NT2/D1 (cell line): Measurements from ENCODE around the gene PLCXD1.
A peak's percentile ranks its signal among the peaks of the same experiment; 100 is the strongest.

Experiments
- DNase-seq: peaks from one replicate; pipeline ENCODE4 v3.0.0-alpha.2; 2011; ENCODE audit warnings: low read depth, low spot score
- H3K27me3 ChIP-seq: 2 replicates; pipeline ENCODE4 v1.6.0; 2011; ENCODE audit warnings: mild to moderate bottlenecking; ENCODE audit not compliant: insufficient read length, insufficient read depth
- H3K36me3 ChIP-seq: 2 replicates; pipeline ENCODE4 v1.6.1; 2011; ENCODE audit warnings: mild to moderate bottlenecking, low read length, mixed read lengths; ENCODE audit not compliant: insufficient read depth, insufficient read length
- H3K4me1 ChIP-seq: 2 replicates; pipeline ENCODE4 v1.5.1; 2011; ENCODE audit not compliant: insufficient read depth, insufficient read length
- H3K4me3 ChIP-seq: 2 replicates; pipeline ENCODE4 v1.5.1; 2011; ENCODE audit warnings: low read depth; ENCODE audit not compliant: insufficient read length
- H3K9ac ChIP-seq: 2 replicates; pipeline ENCODE4 v1.6.0; 2011; ENCODE audit warnings: low read depth; ENCODE audit not compliant: insufficient read length
- H3K9me3 ChIP-seq: 2 replicates; pipeline ENCODE4 v1.5.1; 2011; ENCODE audit warnings: mild to moderate bottlenecking, low read length; ENCODE audit not compliant: insufficient read depth
- SUZ12 ChIP-seq: IDR thresholded peaks from 2 replicates; pipeline ENCODE4 v1.6.1; 2011; ENCODE audit not compliant: insufficient read length, insufficient read depth; ENCODE audit errors: extremely low read depth
- YY1 ChIP-seq: IDR thresholded peaks from 2 replicates; pipeline ENCODE4 v1.6.1; 2011; ENCODE audit not compliant: insufficient read length, insufficient read depth
- ZNF274 ChIP-seq: IDR thresholded peaks from 2 replicates; pipeline ENCODE4 v1.6.1; 2011; ENCODE audit warnings: mild to moderate bottlenecking, low read depth, low read length

Gene PLCXD1

GRCh38 chrX:283115-283845, 2.1 kb downstream of the PLCXD1 start:
- TF ChIP-seq SUZ12 (no peak), YY1 (no peak), ZNF274 (no peak)
- H3K4me1 ChIP-seq = peaks cover 10% of the 10 kb centered on the region
- H3K9me3 ChIP-seq = peaks cover 6% of the 10 kb centered on the region; the same call in 1 of the 2 replicates
- peak overlapping the region; percentile 33 for H3K4me3 ChIP-seq
- H3K9ac ChIP-seq = peak overlapping the region; percentile 70
- DNase-seq = peak; percentile 95
- H3K36me3 ChIP-seq = peaks cover 42% of the 10 kb centered on the region
- no peaks in the 10 kb centered on the region for H3K27me3 ChIP-seq

DNA sequence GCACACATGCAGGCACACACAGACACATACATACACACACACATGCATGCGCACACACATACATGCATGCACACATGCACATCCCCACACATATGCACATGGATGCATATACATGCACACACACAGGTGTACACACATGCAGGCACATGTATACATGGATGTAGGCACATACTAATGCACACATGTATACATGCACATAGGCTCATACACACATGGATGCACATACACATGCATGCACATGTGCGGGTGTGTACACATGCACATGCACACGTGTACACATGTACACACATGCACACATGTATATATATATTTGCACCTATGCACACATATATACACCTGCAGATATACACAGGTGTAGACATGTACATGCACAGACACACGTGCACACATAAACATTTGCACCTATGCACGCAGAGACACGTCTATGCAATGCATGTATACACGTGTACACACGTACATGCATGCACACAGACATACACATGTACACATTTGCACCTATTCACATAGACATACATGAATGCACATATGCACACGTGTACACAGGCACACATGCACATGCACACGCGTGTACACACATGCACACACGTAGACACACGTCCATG, 4.0 kb downstream of the PLCXD1 start:
- no peaks in the 10 kb centered on the region for H3K27me3 ChIP-seq
- H3K4me3 ChIP-seq = no peak overlapping the region
- H3K4me1 ChIP-seq = peaks cover 11% of the 10 kb centered on the region
- H3K9me3 ChIP-seq = peaks cover 6% of the 10 kb centered on the region; the same call in 1 of the 2 replicates
- peak overlapping the region; percentile 37 for H3K9ac ChIP-seq
- no peak for TF ChIP-seq YY1
- peaks cover 55% of the 10 kb centered on the region for H3K36me3 ChIP-seq
- no peak for DNase-seq

GRCh38 chrX:287670-288069, 6.5 kb downstream of the PLCXD1 start:
- Histone ChIP-seq H3K4me3 (no peak overlapping the region), H3K9me3 (peaks cover 6% of the 10 kb centered on the region; the same call in 1 of the 2 replicates), H3K4me1 (peaks cover 11% of the 10 kb centered on the region), H3K36me3 (peaks cover 76% of the 10 kb centered on the region), H3K9ac (no peak overlapping the region), H3K27me3 (no peaks in the 10 kb centered on the region)
- DNase-seq = no peak
- TF ChIP-seq YY1 = no peak

DNA sequence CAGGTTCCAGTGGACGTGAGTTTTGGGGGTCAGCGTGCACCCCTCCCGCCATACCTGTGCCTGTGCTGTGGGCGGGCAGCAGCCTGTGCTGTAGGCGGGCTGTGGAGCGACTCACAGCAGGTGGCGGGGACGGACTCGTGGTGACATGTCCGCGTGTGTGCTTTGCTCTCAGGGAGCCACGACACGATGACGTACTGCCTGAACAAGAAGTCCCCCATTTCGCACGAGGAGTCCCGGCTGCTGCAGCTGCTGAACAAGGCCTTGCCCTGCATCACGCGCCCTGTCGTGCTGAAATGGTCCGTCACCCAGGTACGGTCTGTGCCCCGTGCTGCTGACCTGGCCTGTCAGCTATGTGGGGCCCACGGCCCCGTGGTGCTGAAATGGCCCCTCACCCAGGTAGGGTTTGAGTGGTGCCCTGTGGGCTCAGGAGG, 7.4 kb downstream of the PLCXD1 start:
- H3K36me3 ChIP-seq = peaks cover 85% of the 10 kb centered on the region
- peaks cover 11% of the 10 kb centered on the region for H3K4me1 ChIP-seq
- no peak overlapping the region for H3K9ac ChIP-seq
- TF ChIP-seq SUZ12 (no peak), ZNF274 (no peak), YY1 (no peak)
- no peak overlapping the region for H3K4me3 ChIP-seq
- peaks cover 6% of the 10 kb centered on the region; the same call in 1 of the 2 replicates for H3K9me3 ChIP-seq
- H3K27me3 ChIP-seq = no peaks in the 10 kb centered on the region
- no peak for DNase-seq

DNA sequence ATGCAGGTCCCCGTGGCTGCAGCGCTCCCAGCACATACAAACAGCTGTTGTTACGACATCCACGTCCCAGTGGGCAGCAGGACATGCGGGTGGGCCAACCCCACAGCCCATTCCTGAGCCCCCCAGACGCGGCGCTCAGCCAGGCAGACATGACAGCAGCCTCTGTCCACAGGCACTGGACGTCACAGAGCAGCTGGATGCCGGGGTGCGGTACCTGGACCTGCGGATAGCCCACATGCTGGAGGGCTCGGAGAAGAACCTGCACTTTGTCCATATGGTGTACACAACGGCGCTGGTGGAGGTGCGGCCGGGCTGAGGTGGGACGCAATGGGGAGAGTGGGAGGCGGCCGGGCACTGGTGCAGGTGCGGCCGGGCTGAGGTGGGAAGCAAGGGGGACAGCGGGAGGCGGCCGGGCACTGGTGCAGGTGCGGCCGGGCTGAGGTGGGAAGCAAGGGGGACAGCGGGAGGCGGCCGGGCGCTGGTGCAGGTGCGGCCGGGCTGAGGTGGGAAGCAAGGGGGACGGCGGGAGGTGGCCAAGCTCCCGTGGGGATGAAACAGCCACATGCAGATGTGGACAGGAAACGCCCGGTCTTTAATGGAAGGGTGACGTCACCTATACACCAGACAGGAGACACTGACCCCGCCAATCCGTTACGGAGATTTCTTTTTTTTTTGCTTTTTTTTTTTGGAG, 9.4 kb downstream of the PLCXD1 start:
- TF ChIP-seq SUZ12 = no peak
- no peak for TF ChIP-seq YY1
- TF ChIP-seq ZNF274 = no peak
- H3K27me3 ChIP-seq = no peaks in the 10 kb centered on the region
- no peaks in the 10 kb centered on the region for H3K9me3 ChIP-seq
- H3K9ac ChIP-seq = no peak overlapping the region
- H3K36me3 ChIP-seq = peaks cover 81% of the 10 kb centered on the region
- H3K4me1 ChIP-seq = peaks cover 5% of the 10 kb centered on the region
- H3K4me3 ChIP-seq = no peak overlapping the region
- DNase-seq = no peak

GRCh38 chrX:291411-291901, 10.3 kb downstream of the PLCXD1 start:
- TF ChIP-seq YY1 (no peak), ZNF274 (no peak), SUZ12 (no peak)
- Histone ChIP-seq H3K27me3 (no peaks in the 10 kb centered on the region), H3K9me3 (no peaks in the 10 kb centered on the region), H3K36me3 (peaks cover 78% of the 10 kb centered on the region), H3K9ac (no peak overlapping the region), H3K4me1 (peaks cover 5% of the 10 kb centered on the region), H3K4me3 (no peak overlapping the region)
- DNase-seq = no peak
